ENCODE data around the gene JARID2.

Gene JARID2

DNA sequence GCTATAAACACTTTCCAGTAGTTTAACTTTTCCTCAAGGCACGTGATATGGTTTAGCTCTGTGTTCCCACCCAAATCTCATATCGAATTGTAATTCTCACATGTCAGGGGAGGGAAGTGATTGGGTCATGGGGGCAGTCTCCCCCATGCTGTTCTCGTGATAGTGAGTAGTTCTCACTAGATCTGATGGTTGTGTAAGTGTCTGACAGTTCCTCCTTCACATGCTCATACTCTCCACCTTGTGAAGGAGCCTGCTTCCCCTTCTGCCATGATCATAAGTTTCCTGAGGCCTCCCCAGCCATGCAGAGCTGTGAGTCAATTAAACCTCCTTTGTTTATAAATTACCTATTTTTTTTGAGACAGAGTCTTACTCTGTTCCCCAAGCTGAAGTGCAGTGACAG is 289.1 kb downstream of the JARID2 start:
- Histone ChIP-seq H3K27ac (ENCODE audit: extremely low read depth, low read depth, low read length) (no peak overlapping the region), H3K36me3 (ENCODE audit: control insufficient read depth in 2 of 2, insufficient read depth in 1 of 2, low read length in 2 of 2) (peaks cover 0 to 16% of the 10 kb centered on the region in 2 experiments; a peak in 1 of 3 replicates), H3K9me3 (ENCODE audit: control insufficient read depth, insufficient read depth, low read depth, low read length) (no peaks in the 10 kb centered on the region), H3K4me3 (ENCODE audit: low read depth, low read length) (no peak overlapping the region), H3K4me1 (ENCODE audit: control insufficient read depth, insufficient read depth, low read length) (no peaks in the 10 kb centered on the region)
- POLR2A ChIA-PET = no interaction called here
- TF ChIP-seq ZNF239 (tag by site-specific recombination; IDR thresholded peaks at IDR 0.05) (no peak), PRDM6 (tag by site-specific recombination; IDR thresholded peaks at IDR 0.05) (no peak), ZNF660 (tag by site-specific recombination; IDR thresholded peaks at IDR 0.05) (no peak), IKZF3 (tag by site-specific recombination; IDR thresholded peaks at IDR 0.05) (no peak), HOXD13 (CRISPR knock-in tag; IDR thresholded peaks at IDR 0.05; ENCODE audit: borderline replicate concordance) (no peak), ZNF362 (tag by site-specific recombination; IDR thresholded peaks at IDR 0.05) (no peak), ZNF560 (tag by site-specific recombination; IDR thresholded peaks at IDR 0.05; ENCODE audit: borderline replicate concordance) (no peak), ZNF341 (tag by site-specific recombination; IDR thresholded peaks at IDR 0.05; ENCODE audit: low read depth) (no peak), EGR2 (tag by site-specific recombination; IDR thresholded peaks at IDR 0.05; ENCODE audit: low read depth) (no peak), ZNF19 (tag by site-specific recombination; IDR thresholded peaks at IDR 0.05; ENCODE audit: low read depth) (no peak), KLF16 (tag by site-specific recombination; IDR thresholded peaks at IDR 0.05) (no peak), ZFHX2 (tag by site-specific recombination; conservative IDR thresholded peaks at IDR 0.05) (no peak), ZBTB48 (tag by site-specific recombination; IDR thresholded peaks at IDR 0.05) (no peak), ZNF670 (tag by site-specific recombination; IDR thresholded peaks at IDR 0.05; ENCODE audit: low read depth) (no peak), ZNF621 (tag by site-specific recombination; IDR thresholded peaks at IDR 0.05) (no peak)
- CTCF ChIA-PET = interaction anchor here (0.6 kb wide), 1 partner anchor 649 kb away, joined by 4 read pairs; no protein-coding TSS in a partner anchor

- H3K36me3 ChIP-seq (ENCODE audit: control insufficient read depth in 2 of 2, insufficient read depth in 1 of 2, low read length in 2 of 2) = peaks cover 0 to 14% of the 10 kb centered on the region in 2 experiments; a peak in 1 of 3 replicates
- CTCF ChIA-PET = interaction anchor here (0.6 kb wide), 1 partner anchor 647 kb away, joined by 3 read pairs; no protein-coding TSS in a partner anchor
- H3K27ac ChIP-seq (ENCODE audit: extremely low read depth, low read depth, low read length) = no peak overlapping the region
- H3K4me3 ChIP-seq (ENCODE audit: low read depth, low read length) = no peak overlapping the region
- no peaks in the 10 kb centered on the region for H3K9me3 ChIP-seq (ENCODE audit: control insufficient read depth, insufficient read depth, low read depth, low read length)
- no peaks in the 10 kb centered on the region for H3K4me1 ChIP-seq (ENCODE audit: control insufficient read depth, insufficient read depth, low read length)
- POLR2A ChIA-PET = no interaction called here
- TF ChIP-seq ZNF16 (tag by site-specific recombination; IDR thresholded peaks at IDR 0.05; ENCODE audit: low read depth) = no peak
- TF ChIP-seq ZNF561 (tag by site-specific recombination; IDR thresholded peaks at IDR 0.05; ENCODE audit: borderline replicate concordance) = no peak
- no peak for TF ChIP-seq ZNF391 (tag by site-specific recombination; IDR thresholded peaks at IDR 0.05; ENCODE audit: borderline replicate concordance, low read depth)
- no peak for TF ChIP-seq ZNF548 (tag by site-specific recombination; IDR thresholded peaks at IDR 0.05)
- no peak for TF ChIP-seq ZNF510 (tag by site-specific recombination; IDR thresholded peaks at IDR 0.05; ENCODE audit: insufficient replicate concordance)
- no peak for TF ChIP-seq ZNF214 (tag by site-specific recombination; IDR thresholded peaks at IDR 0.05; ENCODE audit: borderline replicate concordance)
These were observed 289.8 kb downstream of the JARID2 start for GRCh38 chr6:15535495-15536197.
